ENCODE results near the gene RNF180.

DNA sequence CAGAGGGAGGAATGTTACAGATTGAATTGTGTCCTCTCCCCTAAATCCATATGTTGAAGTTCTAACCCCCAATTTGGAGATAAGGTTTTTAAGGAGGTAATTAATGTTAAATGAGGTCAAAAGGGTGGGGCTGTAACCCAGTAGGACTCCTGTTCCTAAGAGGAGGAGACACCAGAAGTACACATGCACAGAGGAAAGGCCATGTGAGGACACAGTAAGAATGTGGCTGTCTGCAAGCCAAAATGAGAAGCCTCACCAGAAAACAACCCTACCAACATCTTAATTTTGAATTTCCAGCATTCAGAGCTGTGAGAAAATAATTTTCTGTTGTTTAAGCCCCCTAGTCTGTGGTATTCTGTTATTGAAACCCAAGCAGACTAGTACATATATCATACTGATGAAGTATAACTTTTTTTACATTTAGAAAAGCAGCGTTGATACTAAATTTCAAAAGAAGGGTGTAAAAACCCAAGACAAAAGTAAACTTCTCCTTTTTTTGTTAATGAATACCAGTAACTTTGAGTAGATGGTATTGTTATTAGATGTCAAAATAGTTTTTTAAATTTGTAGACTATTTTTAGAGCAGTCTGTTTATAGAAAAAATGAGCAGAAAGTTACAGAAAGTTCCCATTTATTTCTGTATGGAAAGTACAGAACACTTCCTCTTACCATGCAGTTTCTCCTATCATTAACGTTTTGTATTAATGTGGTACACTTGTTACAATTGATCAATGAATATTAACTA is 25.1 kb downstream of the RNF180 start:
- TF ChIP-seq, protein P1, sequence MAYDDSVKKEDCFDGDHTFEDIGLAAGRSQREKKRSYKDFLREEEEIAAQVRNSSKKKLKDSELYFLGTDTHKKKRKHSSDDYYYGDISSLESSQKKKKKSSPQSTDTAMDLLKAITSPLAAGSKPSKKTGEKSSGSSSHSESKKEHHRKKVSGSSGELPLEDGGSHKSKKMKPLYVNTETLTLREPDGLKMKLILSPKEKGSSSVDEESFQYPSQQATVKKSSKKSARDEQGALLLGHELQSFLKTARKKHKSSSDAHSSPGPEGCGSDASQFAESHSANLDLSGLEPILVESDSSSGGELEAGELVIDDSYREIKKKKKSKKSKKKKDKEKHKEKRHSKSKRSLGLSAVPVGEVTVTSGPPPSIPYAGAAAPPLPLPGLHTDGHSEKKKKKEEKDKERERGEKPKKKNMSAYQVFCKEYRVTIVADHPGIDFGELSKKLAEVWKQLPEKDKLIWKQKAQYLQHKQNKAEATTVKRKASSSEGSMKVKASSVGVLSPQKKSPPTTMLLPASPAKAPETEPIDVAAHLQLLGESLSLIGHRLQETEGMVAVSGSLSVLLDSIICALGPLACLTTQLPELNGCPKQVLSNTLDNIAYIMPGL (CRISPR knock-in tag; IDR thresholded peaks at IDR 0.05), result no peak
- TF ChIP-seq NFATC4 (CRISPR knock-in tag; IDR thresholded peaks at IDR 0.05) (no peak), EMX1 (CRISPR knock-in tag; IDR thresholded peaks at IDR 0.05) (no peak), TEAD4 (CRISPR knock-in tag; IDR thresholded peaks at IDR 0.05) (no peak), NR2C2 (CRISPR knock-in tag; IDR thresholded peaks at IDR 0.05) (no peak), SMAD3 (CRISPR knock-in tag; IDR thresholded peaks at IDR 0.05; ENCODE audit: borderline replicate concordance) (no peak), CREB1 (CRISPR knock-in tag; IDR thresholded peaks at IDR 0.05) (no peak), SP1 (CRISPR knock-in tag; conservative IDR thresholded peaks at IDR 0.05) (no peak), ELF4 (CRISPR knock-in tag; IDR thresholded peaks at IDR 0.05; ENCODE audit: low read depth) (no peak), ZNF219 (CRISPR knock-in tag; IDR thresholded peaks at IDR 0.05; ENCODE audit: borderline replicate concordance) (no peak)
- TF ChIP-seq, protein P2, sequence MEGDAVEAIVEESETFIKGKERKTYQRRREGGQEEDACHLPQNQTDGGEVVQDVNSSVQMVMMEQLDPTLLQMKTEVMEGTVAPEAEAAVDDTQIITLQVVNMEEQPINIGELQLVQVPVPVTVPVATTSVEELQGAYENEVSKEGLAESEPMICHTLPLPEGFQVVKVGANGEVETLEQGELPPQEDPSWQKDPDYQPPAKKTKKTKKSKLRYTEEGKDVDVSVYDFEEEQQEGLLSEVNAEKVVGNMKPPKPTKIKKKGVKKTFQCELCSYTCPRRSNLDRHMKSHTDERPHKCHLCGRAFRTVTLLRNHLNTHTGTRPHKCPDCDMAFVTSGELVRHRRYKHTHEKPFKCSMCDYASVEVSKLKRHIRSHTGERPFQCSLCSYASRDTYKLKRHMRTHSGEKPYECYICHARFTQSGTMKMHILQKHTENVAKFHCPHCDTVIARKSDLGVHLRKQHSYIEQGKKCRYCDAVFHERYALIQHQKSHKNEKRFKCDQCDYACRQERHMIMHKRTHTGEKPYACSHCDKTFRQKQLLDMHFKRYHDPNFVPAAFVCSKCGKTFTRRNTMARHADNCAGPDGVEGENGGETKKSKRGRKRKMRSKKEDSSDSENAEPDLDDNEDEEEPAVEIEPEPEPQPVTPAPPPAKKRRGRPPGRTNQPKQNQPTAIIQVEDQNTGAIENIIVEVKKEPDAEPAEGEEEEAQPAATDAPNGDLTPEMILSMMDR (IDR thresholded peaks at IDR 0.05), result no peak
- TF ChIP-seq, protein P3, sequence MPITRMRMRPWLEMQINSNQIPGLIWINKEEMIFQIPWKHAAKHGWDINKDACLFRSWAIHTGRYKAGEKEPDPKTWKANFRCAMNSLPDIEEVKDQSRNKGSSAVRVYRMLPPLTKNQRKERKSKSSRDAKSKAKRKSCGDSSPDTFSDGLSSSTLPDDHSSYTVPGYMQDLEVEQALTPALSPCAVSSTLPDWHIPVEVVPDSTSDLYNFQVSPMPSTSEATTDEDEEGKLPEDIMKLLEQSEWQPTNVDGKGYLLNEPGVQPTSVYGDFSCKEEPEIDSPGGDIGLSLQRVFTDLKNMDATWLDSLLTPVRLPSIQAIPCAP (CRISPR knock-in tag; IDR thresholded peaks at IDR 0.05), result no peak

Measured in WTC11 (cell line).